GM12875 (cell line): Measurements from ENCODE around the gene NCCRP1.

ENCODE experiments used
- H3K4me3 ChIP-seq: one replicate; pipeline ENCODE4 v1.5.1; 2011; ENCODE audit warnings: low read depth, low read length, control low read depth
- CTCF ChIP-seq: IDR thresholded peaks from 2 replicates; pipeline ENCODE4 v1.5.1; 2011; ENCODE audit warnings: low read depth, mild to moderate bottlenecking, control low read depth, inconsistent platforms, low read length, moderate library complexity, borderline replicate concordance; ENCODE audit not compliant: insufficient read depth

The NCCRP1 gene

GRCh38 chr19:39190768-39191167 lies 6.0 kb upstream of the NCCRP1 start:
- TF ChIP-seq CTCF = no peak
- no peak overlapping the region for H3K4me3 ChIP-seq

GRCh38 chr19:39192846-39193245 lies 3.9 kb upstream of the NCCRP1 start:
- H3K4me3 ChIP-seq = no peak overlapping the region

GRCh38 chr19:39193803-39194202 lies 3.0 kb upstream of the NCCRP1 start:
- no peak overlapping the region for H3K4me3 ChIP-seq
- TF ChIP-seq CTCF = no peak

More at GRCh38 chr19:39192846-39193245, 3.9 kb upstream of the NCCRP1 start:
- no peak for TF ChIP-seq CTCF

- no peak overlapping the region for H3K4me3 ChIP-seq
- TF ChIP-seq CTCF = no peak
These were observed 1.8 kb upstream of the NCCRP1 start for GRCh38 chr19:39194832-39195542.

- no peak for TF ChIP-seq CTCF
- no peak overlapping the region for H3K4me3 ChIP-seq
These were observed 1.0 kb upstream of the NCCRP1 start for GRCh38 chr19:39195755-39196154.

GRCh38 chr19:39196320-39196719 lies 444 bp upstream of the NCCRP1 start:
- H3K4me3 ChIP-seq = no peak overlapping the region
- TF ChIP-seq CTCF = no peak

GRCh38 chr19:39197808-39198207 lies 1.0 kb downstream of the NCCRP1 start:
- TF ChIP-seq CTCF = no peak
- no peak overlapping the region for H3K4me3 ChIP-seq
